Panc1 (cell line): ENCODE measurements around the gene CGNL1. TPM values are rescaled to one million over a fixed set of nuclear protein-coding genes. Genes with fewer than 3 reads are reported as not detected.

Experiments used
- ATAC-seq: fragments of 200-7000 bp; cut with Tn5 transposase; 2 replicates; pipeline ENCODE4 v1.9.1; 2020; ENCODE audit warnings: mild to moderate bottlenecking, moderate library complexity
- BruUV-seq: library from RNA; stranded (reverse); fragments of 400-500 nt; replicated peaks from 2 replicates; lab custom pipeline; 2021; lab: Mats Ljungman, UMichigan
- CTCF ChIA-PET: fragments of 300-600 bp; sonication (Branson Sonifier 250); formaldehyde crosslinking; loops from one replicate; lab custom pipeline; 2022; ENCODE audit warnings: antibody characterized with exemption; lab: Charles Lee
- POLR2A ChIA-PET: fragments of 300-600 bp; sonication (Branson Sonifier 250); formaldehyde crosslinking; loops from one replicate; lab custom pipeline; 2022; ENCODE audit warnings: antibody characterized with exemption; lab: Charles Lee
- DNase-seq: peaks from one replicate; pipeline ENCODE4 v3.0.0-alpha.2; 2010; ENCODE audit warnings: low read depth, low spot score
- H3K27ac ChIP-seq: 2 replicates; pipeline ENCODE4 v1.5.1; 2011; ENCODE audit warnings: mild to moderate bottlenecking, low read length, inconsistent platforms
- H3K27me3 ChIP-seq: fragments of 200-500 bp; sonication (Bioruptor generic); 2 replicates; pipeline ENCODE4 v1.6.0; 2014; ENCODE audit warnings: low read length, inconsistent platforms; ENCODE audit not compliant: control insufficient read depth, insufficient read depth
- H3K36me3 ChIP-seq: fragments of 200-500 bp; sonication (Bioruptor generic); 2 replicates; pipeline ENCODE4 v1.5.1; 2014; ENCODE audit warnings: inconsistent platforms, mild to moderate bottlenecking, low read length, moderate library complexity; ENCODE audit not compliant: control insufficient read depth, insufficient read depth
- H3K4me1 ChIP-seq: 2 replicates; pipeline ENCODE4 v1.5.1; 2011; ENCODE audit warnings: inconsistent platforms, mild to moderate bottlenecking, low read length, moderate library complexity; ENCODE audit not compliant: control insufficient read depth, insufficient read depth
- H3K4me3 ChIP-seq, 2 experiments: 2 replicates each; pipeline ENCODE4 v1.5.1; 2011 to 2012; ENCODE audit warnings: low read depth in 2 of 2, low read length in 2 of 2, mild to moderate bottlenecking in 2 of 2, inconsistent platforms in 1 of 2, moderate library complexity in 1 of 2
- H3K9me3 ChIP-seq: fragments of 200-500 bp; sonication (Bioruptor generic); 2 replicates; pipeline ENCODE4 v1.5.1; 2014; ENCODE audit warnings: low read depth, mild to moderate bottlenecking, inconsistent platforms, low read length, moderate library complexity; ENCODE audit not compliant: control insufficient read depth, insufficient read depth
- CTCF ChIP-seq: fragments of 450-650 bp; IDR thresholded peaks from 2 replicates; pipeline ENCODE4 v1.5.1; 2017; ENCODE audit warnings: mild to moderate bottlenecking
- POLR2AphosphoS5 ChIP-seq: IDR thresholded peaks from 2 replicates; pipeline ENCODE4 v1.6.1; 2012; ENCODE audit warnings: mild to moderate bottlenecking, low read depth, low read length, moderate library complexity
- SIN3A ChIP-seq: IDR thresholded peaks from 2 replicates; pipeline ENCODE4 v1.6.1; 2012; ENCODE audit warnings: low read depth, mild to moderate bottlenecking, low read length, moderate library complexity, borderline replicate concordance; ENCODE audit not compliant: insufficient read depth
- TCF7L2 ChIP-seq: IDR thresholded peaks from 2 replicates; pipeline ENCODE4 v1.6.1; 2011; ENCODE audit warnings: mild to moderate bottlenecking, low read depth, low read length, inconsistent platforms
- in situ Hi-C: cut with HindIII; loops from 2 replicates; pipeline ENCODE4 v1.10.0; 2016; ENCODE audit warnings: low sequenced_read_pairs, low pct_unique_long_range_greater_than_20kb
- intact Hi-C: fragments of 100-400 bp; cut with micrococcal nuclease; formaldehyde crosslinking; loops from one replicate; pipeline ENCODE4 v1.10.0; 2022; ENCODE audit not compliant: unreplicated experiment
- total RNA-seq: library from RNA; stranded (reverse); gene quantifications from one replicate; pipeline ENCODE4 v1.2.1, GENCODE V29; 2021; ENCODE audit not compliant: unreplicated experiment
- TF ChIP-seq, protein P1 (sequence below), 2 experiments: IDR thresholded peaks; 2 replicates each; pipeline ENCODE4 v1.6.1; 2011 to 2012; ENCODE audit warnings: low read depth in 2 of 2, control low read depth in 1 of 2, low read length in 1 of 2, mild to moderate bottlenecking in 1 of 2, moderate library complexity in 1 of 2; ENCODE audit not compliant: insufficient read depth in 1 of 2

The CGNL1 gene
- total RNA-seq, 1 experiment from 2014 or later, result 3.5 TPM

GRCh38 chr15:57481038-57481705 lies 104.9 kb downstream of the CGNL1 start:
- Histone ChIP-seq H3K27me3 (no peaks in the 10 kb centered on the region), H3K27ac (no peak overlapping the region), H3K9me3 (no peaks in the 10 kb centered on the region; the same call in 1 of the 2 replicates), H3K4me1 (no peaks in the 10 kb centered on the region), H3K4me3 (no peak overlapping the region), H3K36me3 (no peaks in the 10 kb centered on the region)
- intact Hi-C loops (no loop called here), in situ Hi-C loops (no loop called here)
- DNase-seq (no peak), ATAC-seq (no peak)
- TF ChIP-seq POLR2AphosphoS5 (no peak), CTCF (no peak)
- ChIA-PET POLR2A (no interaction called here), CTCF (no interaction called here)
- BruUV-seq, result no TSS peak

GRCh38 chr15:57485869-57486268 lies 109.6 kb downstream of the CGNL1 start:
- POLR2A ChIA-PET, result no interaction called here
- Histone ChIP-seq H3K27ac (no peak overlapping the region), H3K36me3 (no peaks in the 10 kb centered on the region), H3K4me3 (no peak overlapping the region), H3K4me1 (no peaks in the 10 kb centered on the region), H3K9me3 (no peaks in the 10 kb centered on the region; the same call in 1 of the 2 replicates), H3K27me3 (no peaks in the 10 kb centered on the region)
- ATAC-seq (peak; percentile 99), DNase-seq (peak; percentile 74)
- no TSS peak for BruUV-seq
- intact Hi-C loops (no loop called here), in situ Hi-C loops (no loop called here)
- TF ChIP-seq, protein P1, sequence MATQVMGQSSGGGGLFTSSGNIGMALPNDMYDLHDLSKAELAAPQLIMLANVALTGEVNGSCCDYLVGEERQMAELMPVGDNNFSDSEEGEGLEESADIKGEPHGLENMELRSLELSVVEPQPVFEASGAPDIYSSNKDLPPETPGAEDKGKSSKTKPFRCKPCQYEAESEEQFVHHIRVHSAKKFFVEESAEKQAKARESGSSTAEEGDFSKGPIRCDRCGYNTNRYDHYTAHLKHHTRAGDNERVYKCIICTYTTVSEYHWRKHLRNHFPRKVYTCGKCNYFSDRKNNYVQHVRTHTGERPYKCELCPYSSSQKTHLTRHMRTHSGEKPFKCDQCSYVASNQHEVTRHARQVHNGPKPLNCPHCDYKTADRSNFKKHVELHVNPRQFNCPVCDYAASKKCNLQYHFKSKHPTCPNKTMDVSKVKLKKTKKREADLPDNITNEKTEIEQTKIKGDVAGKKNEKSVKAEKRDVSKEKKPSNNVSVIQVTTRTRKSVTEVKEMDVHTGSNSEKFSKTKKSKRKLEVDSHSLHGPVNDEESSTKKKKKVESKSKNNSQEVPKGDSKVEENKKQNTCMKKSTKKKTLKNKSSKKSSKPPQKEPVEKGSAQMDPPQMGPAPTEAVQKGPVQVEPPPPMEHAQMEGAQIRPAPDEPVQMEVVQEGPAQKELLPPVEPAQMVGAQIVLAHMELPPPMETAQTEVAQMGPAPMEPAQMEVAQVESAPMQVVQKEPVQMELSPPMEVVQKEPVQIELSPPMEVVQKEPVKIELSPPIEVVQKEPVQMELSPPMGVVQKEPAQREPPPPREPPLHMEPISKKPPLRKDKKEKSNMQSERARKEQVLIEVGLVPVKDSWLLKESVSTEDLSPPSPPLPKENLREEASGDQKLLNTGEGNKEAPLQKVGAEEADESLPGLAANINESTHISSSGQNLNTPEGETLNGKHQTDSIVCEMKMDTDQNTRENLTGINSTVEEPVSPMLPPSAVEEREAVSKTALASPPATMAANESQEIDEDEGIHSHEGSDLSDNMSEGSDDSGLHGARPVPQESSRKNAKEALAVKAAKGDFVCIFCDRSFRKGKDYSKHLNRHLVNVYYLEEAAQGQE (IDR thresholded peaks at IDR 0.05; ENCODE audit: insufficient read depth in 1 of 2, low read depth in 2 of 2, low read length in 1 of 2), result no peak
- TF ChIP-seq POLR2AphosphoS5, result no peak
- no peak for TF ChIP-seq TCF7L2
- CTCF ChIA-PET, result no interaction called here

- Histone ChIP-seq H3K27ac (no peak overlapping the region), H3K9me3 (no peaks in the 10 kb centered on the region; the same call in 1 of the 2 replicates)
Observed at GRCh38 chr15:57486833-57487232, 110.5 kb downstream of the CGNL1 start.

More at GRCh38 chr15:57486833-57487232, 110.5 kb downstream of the CGNL1 start:
- Histone ChIP-seq H3K4me1 (no peaks in the 10 kb centered on the region), H3K36me3 (no peaks in the 10 kb centered on the region), H3K27me3 (no peaks in the 10 kb centered on the region), H3K4me3 (no peak overlapping the region)
- CTCF ChIA-PET, result no interaction called here
- no peak for DNase-seq
- POLR2A ChIA-PET, result no interaction called here
- in situ Hi-C loops (no loop called here), intact Hi-C loops (no loop called here)
- TF ChIP-seq TCF7L2 (no peak), SIN3A (no peak), CTCF (no peak), POLR2AphosphoS5 (no peak)
- TF ChIP-seq, protein P1 (IDR thresholded peaks at IDR 0.05; ENCODE audit: insufficient read depth in 1 of 2, low read depth in 2 of 2, low read length in 1 of 2), result no peak
- no TSS peak for BruUV-seq
- ATAC-seq, result no peak
